MM.1S (cell line): Measurements from ENCODE around the gene RFK.

ENCODE experiments used
- DNase-seq: peaks from one replicate; pipeline ENCODE4 v3.0.0-alpha.2; 2015
- H2AFZ ChIP-seq: fragments of 300-600 bp; sonication (generic); 2 replicates; pipeline ENCODE4 v1.6.0; 2016; ENCODE audit warnings: antibody characterized with exemption, low read length
- H3F3A ChIP-seq: fragments of 300-600 bp; sonication (generic); 2 replicates; pipeline ENCODE4 v1.6.1; 2016; ENCODE audit warnings: mild to moderate bottlenecking, antibody characterized with exemption, low read length, moderate library complexity, mixed read lengths; ENCODE audit not compliant: insufficient read depth
- H3K27ac ChIP-seq: fragments of 300-600 bp; sonication (generic); 2 replicates; pipeline ENCODE4 v1.5.1; 2016; ENCODE audit warnings: mild to moderate bottlenecking, low read length
- H3K27me3 ChIP-seq: fragments of 300-600 bp; sonication (generic); replicated peaks from 2 replicates; pipeline ENCODE4 v1.6.0; 2016; ENCODE audit warnings: low read length; ENCODE audit not compliant: insufficient read depth
- H3K36me3 ChIP-seq: fragments of 300-600 bp; sonication (generic); replicated peaks from 2 replicates; pipeline ENCODE4 v1.6.1; 2016; ENCODE audit warnings: mild to moderate bottlenecking, low read length, mixed read lengths; ENCODE audit not compliant: insufficient read depth
- H3K4me1 ChIP-seq: fragments of 300-600 bp; sonication (generic); 2 replicates; pipeline ENCODE4 v1.6.1; 2016; ENCODE audit warnings: low read length, mixed read lengths
- H3K4me2 ChIP-seq: fragments of 300-600 bp; sonication (generic); 2 replicates; pipeline ENCODE4 v1.6.0; 2016; ENCODE audit warnings: low read depth, low read length
- H3K4me3 ChIP-seq: fragments of 300-600 bp; sonication (generic); 2 replicates; pipeline ENCODE4 v1.5.1; 2016; ENCODE audit warnings: low read length, mixed read lengths
- H3K79me2 ChIP-seq: fragments of 300-600 bp; sonication (generic); 2 replicates; pipeline ENCODE4 v1.6.1; 2016; ENCODE audit warnings: mixed run types, low read length, mixed read lengths
- H3K9ac ChIP-seq: fragments of 300-600 bp; sonication (generic); 2 replicates; pipeline ENCODE4 v1.6.1; 2016; ENCODE audit warnings: low read length, mixed read lengths
- H3K9me2 ChIP-seq: fragments of 300-600 bp; sonication (generic); replicated peaks from 2 replicates; pipeline ENCODE4 v1.6.1; 2016; ENCODE audit warnings: mild to moderate bottlenecking, low read length, mixed read lengths; ENCODE audit not compliant: insufficient read depth
- H3K9me3 ChIP-seq: fragments of 300-600 bp; sonication (generic); replicated peaks from 2 replicates; pipeline ENCODE4 v1.6.1; 2016; ENCODE audit warnings: mild to moderate bottlenecking, low read length, mixed read lengths; ENCODE audit not compliant: insufficient read depth
- H4K20me1 ChIP-seq: fragments of 300-600 bp; sonication (generic); 2 replicates; pipeline ENCODE4 v1.6.1; 2016; ENCODE audit warnings: mild to moderate bottlenecking, low read length, moderate library complexity, mixed read lengths; ENCODE audit not compliant: insufficient read depth
- CTCF ChIP-seq: fragments of 300-600 bp; sonication (generic); IDR thresholded peaks from 2 replicates; pipeline ENCODE4 v1.5.1; 2016; ENCODE audit warnings: antibody characterized with exemption, low read length, mixed read lengths
- EZH2 ChIP-seq: fragments of 300-600 bp; sonication (generic); optimal IDR thresholded peaks from 2 replicates; pipeline ENCODE3; 2017; ENCODE audit warnings: low read depth, mild to moderate bottlenecking, antibody characterized with exemption, low read length, mixed read lengths
- EZH2phosphoT487 ChIP-seq: fragments of 300-600 bp; sonication (generic); IDR thresholded peaks from 2 replicates; pipeline ENCODE4 v1.6.1; 2018; ENCODE audit warnings: antibody characterized with exemption, low read length

RFK gene

GRCh38 chr9:76351006-76351405 is 43.2 kb downstream of the RFK start:
- Histone ChIP-seq H3K4me1 (no peaks in the 10 kb centered on the region), H3K4me3 (no peak overlapping the region), H3K4me2 (no peak overlapping the region), H3K27me3 (no peaks in the 10 kb centered on the region), H3K9me2 (no peaks in the 10 kb centered on the region), H3K9me3 (no peaks in the 10 kb centered on the region), H2AFZ (no peak overlapping the region), H3K79me2 (no peaks in the 10 kb centered on the region), H3K9ac (no peak overlapping the region), H3F3A (no peaks in the 10 kb centered on the region), H4K20me1 (no peaks in the 10 kb centered on the region), H3K27ac (no peak overlapping the region), H3K36me3 (no peaks in the 10 kb centered on the region)
- DNase-seq = no peak
- no peak for TF ChIP-seq EZH2
- no peak for TF ChIP-seq CTCF
- no peak for TF ChIP-seq EZH2phosphoT487

GRCh38 chr9:76349865-76350264 is 44.4 kb downstream of the RFK start:
- no peaks in the 10 kb centered on the region for H3K9me2 ChIP-seq
- H3K9me3 ChIP-seq = no peaks in the 10 kb centered on the region
- no peak overlapping the region for H3K4me2 ChIP-seq
- H3K27ac ChIP-seq = no peak overlapping the region
- H3K36me3 ChIP-seq = no peaks in the 10 kb centered on the region
- H3K27me3 ChIP-seq = no peaks in the 10 kb centered on the region
- no peaks in the 10 kb centered on the region for H3K79me2 ChIP-seq
- H3K4me3 ChIP-seq = no peak overlapping the region
- H4K20me1 ChIP-seq = no peaks in the 10 kb centered on the region
- no peaks in the 10 kb centered on the region for H3K4me1 ChIP-seq
- no peak overlapping the region for H2AFZ ChIP-seq
- TF ChIP-seq EZH2phosphoT487 (no peak), CTCF (no peak), EZH2 (no peak)
- H3F3A ChIP-seq = no peaks in the 10 kb centered on the region
- no peak for DNase-seq
- no peak overlapping the region for H3K9ac ChIP-seq

- no peaks in the 10 kb centered on the region for H4K20me1 ChIP-seq
- TF ChIP-seq EZH2phosphoT487 = no peak
- TF ChIP-seq EZH2 = no peak
- TF ChIP-seq CTCF = no peak
- H3K79me2 ChIP-seq = no peaks in the 10 kb centered on the region
These were observed 51.4 kb downstream of the RFK start for GRCh38 chr9:76342858-76343257.

More at GRCh38 chr9:76342858-76343257, 51.4 kb downstream of the RFK start:
- Histone ChIP-seq H2AFZ (no peak overlapping the region), H3K27me3 (no peaks in the 10 kb centered on the region), H3K36me3 (no peaks in the 10 kb centered on the region), H3F3A (no peaks in the 10 kb centered on the region), H3K9me2 (no peaks in the 10 kb centered on the region), H3K4me2 (no peak overlapping the region), H3K27ac (no peak overlapping the region), H3K4me3 (no peak overlapping the region), H3K9ac (no peak overlapping the region), H3K4me1 (no peaks in the 10 kb centered on the region), H3K9me3 (no peaks in the 10 kb centered on the region)
- DNase-seq = no peak
